Activated T-cell treated with anti-CD3 and anti-CD28 coated beads for 24 hours (primary cell): ENCODE results near the gene ATP10B.

Experiments used
- DNase-seq: peaks from one replicate; pipeline ENCODE4 v3.0.0-alpha.2; 2020; ENCODE audit warnings: low read depth

The ATP10B gene

DNA sequence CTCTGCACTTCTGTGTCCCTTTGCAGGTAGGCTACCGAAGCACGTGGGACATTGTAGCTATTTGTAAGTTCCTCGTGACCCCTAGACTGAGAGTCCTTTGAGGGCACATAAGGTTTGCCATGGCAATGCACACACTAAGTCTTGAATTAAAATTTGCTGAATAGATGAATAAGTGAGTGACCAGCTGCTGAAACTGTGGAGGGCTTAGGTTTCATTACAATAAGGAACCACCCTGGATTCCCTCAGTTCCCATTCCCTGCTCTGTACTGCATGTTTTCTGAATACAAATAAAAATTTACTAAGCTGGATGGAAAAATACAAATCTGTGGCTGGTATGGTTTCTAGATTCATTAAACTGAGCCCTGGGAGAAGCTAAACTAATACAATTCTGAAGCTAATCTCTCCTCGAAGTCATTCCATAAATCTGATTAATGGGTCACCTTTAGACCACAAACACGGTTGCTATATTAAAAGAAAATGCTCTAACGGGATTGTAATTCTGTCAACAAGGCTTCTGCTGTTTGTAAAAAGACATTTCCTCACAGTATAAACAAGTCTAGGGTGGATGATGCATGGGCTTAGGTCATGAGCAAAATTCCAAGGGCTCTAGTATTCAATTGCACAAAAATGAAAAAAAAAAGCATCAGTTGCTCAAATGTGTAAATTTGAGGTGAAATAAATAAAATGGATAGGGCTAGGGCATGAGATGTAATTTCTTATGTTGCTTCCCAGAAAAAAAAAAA is 172.3 kb downstream of the ATP10B start:
- no peak for DNase-seq

DNA sequence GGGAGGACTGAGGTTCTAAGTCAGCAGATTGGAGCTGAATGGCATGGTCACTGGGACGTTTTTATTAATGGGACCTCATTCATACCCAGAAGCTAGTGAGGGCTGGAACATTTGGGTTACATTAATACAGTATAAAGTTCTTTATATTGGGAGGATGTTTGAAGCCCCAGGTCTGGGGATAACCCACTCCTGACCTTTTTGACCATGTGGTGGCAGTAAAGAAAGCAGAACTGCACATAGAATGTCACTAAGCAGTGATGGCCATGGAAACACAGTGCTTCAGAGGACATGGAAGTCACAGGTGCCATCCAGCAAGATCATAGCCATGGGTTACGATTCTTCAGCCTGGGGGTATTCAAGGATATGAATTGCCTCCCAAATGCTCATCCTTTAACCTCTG is 176.0 kb downstream of the ATP10B start:
- no peak for DNase-seq

DNA sequence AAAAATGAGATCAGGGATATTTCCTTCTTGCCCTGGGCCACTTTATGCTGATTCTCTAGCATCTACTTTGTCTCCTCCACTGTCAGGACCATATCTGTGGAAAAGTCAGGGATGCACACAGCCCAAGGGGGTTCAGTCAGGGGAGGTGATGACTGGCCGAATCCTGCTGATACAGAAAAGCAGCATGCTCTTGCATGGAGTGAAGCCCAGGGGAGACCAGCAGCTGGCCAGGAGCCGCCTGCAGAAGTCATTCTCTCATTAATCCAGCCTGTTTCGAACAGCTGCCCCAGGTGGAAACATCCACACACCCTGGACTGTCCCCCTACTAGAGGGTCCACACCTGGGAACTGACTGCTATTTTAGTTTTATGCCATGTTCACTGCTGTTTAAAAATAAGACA is 177.1 kb downstream of the ATP10B start:
- DNase-seq, result no peak

DNA sequence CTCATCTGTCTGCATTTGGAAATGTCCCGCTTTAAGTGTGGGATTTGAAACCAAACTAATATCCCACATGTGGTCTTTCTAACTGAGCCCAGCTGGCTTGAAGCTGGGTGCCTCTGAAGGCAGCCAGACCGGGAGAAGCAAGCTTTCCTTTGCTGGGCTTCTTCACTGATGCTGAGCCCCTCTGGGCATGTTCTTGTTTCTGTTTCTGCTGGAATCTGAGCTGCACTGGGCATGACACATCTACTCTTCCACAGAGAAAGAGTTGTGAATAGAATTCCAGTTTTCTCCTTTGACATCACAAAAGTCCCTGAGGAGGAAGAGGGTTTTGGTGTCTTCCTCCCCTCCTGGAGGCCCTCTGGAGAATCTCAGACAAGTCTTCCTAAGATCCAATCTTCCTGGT is 179.5 kb downstream of the ATP10B start:
- DNase-seq, result no peak

DNA sequence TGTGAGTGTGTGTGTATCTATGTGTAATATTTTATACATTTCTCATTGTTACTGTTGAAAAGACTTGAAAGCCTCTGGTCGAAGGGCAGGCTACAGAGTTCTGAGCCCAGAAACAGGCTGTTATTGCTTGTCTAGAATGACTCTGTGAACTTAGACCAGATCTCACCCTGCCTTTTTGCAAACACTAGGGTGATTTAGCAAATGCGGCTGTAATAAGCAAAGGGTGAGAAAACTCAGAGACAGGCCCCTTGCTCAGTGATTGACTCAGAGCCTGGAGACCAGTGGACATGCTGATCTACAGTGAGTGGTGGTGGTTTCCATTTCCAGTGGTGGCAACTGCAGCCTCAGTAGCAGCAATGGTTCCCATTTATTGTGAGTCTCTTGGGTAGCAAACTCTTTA is 183.7 kb downstream of the ATP10B start:
- DNase-seq, result no peak

DNA sequence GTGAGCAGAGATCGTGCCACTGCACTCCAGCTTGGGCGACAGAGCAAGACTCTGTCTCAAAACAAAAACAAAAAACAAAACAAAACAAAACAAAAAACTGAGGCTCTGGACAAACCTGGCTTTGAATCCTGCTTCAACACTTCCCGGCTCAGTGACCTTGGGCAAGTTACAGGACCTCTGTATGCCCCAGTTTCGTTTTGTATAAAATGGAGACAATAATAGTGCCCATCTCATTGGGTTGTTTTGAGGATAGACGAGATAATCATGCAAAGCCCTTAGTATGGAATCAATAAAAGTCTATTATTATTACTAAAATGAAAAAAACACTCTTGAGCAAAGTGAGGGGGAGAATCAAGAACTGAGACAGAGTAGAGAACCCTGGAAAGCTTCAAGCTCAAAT is 184.9 kb downstream of the ATP10B start:
- no peak for DNase-seq

DNA sequence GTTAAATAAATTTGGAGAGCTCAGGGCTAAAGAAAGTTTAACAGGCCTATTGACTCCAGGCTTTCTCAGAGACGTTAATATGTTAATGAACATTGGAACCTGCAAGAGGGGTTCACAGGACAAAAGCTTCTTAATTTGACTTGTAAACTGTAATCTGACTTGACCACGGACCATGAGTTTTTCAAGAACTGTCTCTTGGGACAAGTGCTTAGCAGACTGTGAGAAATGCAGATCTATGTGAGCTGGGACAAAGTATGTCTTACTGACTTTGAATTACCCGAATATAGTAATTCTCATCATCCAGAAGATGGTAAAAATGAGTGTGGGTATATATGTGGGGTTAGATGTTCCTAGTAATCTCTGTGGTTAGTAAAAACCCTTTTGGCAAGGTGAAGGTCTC is 186.6 kb downstream of the ATP10B start:
- DNase-seq, result no peak

DNA sequence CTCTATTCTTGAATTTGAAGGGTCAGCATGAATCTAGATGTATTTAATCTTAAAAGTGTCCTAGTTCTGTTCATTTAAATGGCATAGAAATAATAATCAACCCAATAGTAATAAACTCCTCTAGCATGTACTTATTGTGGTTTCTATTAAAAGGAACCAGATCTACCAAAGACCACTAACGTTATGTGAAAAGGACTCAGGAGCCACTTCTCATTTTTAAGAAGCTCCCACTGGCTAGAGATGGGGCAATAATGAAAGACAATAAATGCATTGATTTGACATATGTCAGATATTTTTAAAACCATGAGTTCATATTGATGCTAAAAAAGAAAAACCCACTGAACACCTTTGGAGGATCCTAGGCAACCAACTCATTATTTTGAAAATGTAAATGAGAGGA is 191.9 kb downstream of the ATP10B start:
- DNase-seq, result no peak

DNA sequence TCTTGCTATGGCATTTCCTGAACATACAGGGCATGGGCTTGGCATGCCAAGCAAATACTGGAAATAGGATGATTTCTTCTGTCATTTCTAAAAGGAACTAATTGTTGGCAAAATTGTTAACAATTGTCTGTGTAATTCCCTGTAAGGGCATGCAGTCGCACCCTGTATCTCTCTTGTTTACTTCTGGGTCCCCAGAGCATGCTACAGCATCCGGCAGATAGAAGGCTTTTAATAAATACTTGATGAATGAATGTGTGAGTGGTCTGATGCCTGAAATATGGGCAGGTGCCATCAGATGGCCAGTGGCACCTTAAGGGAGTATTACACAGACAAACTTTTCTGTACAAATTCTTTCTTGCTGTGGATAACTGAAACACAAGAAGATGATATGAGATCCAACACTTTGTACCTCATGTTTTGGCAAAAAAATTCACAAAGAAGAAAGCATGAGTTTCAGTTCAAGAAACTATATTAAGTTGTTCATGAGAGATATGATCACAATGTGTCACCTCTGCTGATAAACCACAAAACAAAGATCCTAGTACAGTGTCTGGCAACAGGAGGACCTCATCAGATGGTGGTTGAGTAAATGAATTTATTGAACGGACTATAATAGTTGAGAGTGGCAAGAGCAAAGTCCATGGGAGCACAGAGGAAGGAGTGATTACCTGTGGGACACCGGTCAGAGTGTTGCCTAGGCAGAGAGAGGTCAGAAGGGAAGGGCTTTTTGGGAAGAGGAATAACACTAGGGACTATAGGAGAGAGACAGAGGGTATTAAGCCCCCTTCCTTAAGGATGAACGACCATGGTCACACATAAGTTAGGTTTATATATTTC is 194.2 kb downstream of the ATP10B start:
- DNase-seq, result no peak

DNA sequence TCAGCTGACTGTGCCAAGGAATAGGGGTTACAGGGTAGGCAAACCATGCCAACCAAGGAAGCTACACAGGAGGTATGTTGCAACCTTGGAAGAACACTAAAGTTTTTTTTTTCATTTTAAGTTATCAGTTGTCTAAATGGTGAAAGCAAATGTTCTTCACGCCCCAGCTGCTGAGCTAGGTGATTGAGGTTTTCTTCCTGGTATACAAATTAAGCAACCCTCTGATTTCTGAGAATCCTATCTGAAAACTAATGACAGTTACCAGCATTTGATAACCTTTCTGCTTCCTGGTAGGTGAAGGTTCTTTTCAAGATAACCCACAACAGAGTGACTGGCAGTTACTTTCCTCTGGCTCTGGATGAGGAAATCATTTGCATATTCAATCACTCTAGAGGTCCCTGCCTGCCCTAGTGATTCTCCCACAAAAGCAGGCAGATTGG is 194.9 kb downstream of the ATP10B start:
- DNase-seq, result no peak

DNA sequence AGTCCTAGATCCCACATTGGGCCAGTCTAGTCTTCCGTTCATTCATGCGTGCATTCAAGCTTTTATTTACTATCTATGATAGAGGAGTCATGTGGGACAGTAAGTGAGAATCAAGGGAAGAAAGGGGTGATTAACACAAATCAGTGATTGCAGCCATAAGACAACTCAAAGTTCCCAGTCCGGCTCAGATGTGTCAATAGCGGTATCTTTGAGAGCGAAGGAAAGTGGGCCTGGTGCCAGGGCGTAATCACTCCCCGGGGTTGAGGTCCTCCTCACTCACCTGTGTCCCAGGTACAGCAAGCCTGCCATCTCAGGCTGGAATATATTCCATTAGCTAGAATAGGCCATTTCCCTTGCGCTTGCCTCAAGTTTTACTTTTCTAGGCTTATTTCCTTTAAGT is 196.3 kb downstream of the ATP10B start:
- DNase-seq, result no peak

DNA sequence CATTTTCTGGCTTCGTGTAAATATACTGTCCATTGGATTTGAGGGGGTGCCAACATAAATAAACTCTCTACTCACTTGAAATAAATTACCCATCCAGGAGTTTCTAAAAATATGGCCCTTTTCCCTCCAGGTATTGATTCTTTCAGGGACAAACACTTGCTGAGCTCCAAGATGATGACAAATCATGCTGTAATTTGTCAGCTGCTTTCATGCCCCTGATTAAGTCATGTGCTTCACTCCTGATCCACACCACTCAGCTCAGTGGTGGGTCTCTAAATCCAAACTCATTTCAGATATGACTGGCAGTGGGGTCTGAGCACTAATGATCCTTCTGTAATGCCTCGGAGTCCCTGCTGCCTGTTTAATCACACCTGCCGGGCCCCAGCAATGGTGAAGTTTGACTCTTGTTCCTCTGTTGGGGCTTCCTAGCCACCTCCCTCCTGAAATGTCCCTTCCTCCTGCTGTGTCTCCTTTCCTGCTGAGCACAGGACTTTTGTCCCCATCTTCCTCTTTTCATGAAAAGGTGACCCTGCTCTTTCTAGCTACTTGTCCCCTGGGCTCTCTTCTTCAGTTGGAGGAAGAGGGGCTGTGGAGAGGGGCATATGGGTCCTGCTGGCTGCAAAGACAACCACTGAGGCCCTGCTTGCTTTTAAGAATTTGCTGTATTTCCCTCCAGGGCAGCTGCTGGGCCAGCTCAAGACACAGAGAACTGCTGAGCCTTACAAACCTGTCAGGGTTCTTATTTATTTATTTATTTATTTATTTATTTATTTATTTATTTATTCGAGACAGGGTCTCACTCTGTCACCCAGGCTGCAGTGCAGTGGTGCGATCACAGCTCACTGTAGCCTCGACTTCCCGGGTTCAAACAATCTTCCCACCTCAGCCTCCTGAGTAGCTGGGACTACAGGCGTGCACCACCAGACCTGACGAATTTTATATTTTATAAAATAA is 200.0 kb downstream of the ATP10B start:
- no peak for DNase-seq

DNA sequence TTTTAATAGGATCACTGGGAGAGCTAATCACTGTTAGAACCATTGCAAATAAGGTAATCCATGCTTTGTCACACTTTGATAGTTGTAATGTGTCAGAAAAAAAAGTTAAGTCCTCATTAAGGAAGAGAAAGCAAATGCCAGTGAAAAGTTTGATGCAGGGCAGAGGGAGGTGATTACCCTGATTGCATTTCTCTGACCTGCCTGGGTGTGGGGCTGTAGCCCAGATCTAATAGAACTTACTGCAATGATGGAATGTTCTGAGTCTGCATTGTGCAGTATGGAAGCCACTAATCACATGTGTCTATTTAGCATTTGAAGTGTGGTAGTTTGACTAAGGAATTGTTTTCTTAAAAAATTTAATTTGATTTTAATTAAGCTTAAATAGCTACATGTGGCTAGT is 202.7 kb downstream of the ATP10B start:
- no peak for DNase-seq

DNA sequence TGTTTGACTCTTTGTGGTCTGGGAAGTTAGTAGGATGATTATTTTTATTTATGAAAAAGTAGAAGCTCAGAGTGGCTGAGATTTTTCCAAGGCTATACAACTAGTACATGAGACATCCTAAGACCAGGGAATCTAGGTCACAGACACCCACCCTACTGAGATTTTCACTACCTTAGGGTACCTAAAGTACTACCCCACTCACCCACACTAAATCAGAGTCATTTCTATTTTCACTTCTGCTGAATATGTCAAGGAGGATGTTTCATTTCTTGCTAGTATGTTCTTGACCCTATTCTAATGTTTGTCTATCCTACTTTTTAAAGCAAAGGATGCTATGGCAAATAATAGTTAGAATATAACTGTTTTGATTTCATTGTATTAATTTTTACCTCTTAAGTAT is 206.0 kb downstream of the ATP10B start:
- no peak for DNase-seq

DNA sequence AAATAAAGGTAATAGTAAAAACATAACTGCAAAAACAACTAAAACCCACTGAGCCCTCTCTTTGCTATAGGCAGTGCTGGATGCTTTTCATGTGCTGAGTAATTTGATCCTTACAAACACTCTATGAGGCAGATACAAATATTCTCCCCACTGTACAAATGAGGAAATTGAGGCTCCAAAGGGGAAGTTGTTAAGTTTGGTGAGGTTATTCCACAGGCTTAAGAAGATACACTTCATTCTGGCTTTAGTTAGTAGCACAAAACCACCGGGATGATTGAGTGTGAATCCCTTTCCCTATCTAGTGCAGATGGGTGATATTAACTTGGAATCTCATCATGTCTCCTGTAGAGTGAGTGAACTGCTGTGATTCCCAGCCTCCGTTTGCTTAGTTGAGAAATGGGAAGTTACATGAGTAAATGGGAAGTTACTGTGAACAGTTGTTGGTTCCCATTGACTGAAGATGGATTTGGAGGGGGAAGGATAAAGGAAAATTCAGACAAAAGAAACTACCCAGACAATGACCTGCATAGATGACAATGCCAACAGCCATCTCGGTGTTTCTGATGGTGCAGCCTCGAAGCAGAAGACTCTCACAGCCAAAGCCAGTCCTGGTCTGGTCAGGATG is 208.3 kb downstream of the ATP10B start:
- DNase-seq, result no peak

DNA sequence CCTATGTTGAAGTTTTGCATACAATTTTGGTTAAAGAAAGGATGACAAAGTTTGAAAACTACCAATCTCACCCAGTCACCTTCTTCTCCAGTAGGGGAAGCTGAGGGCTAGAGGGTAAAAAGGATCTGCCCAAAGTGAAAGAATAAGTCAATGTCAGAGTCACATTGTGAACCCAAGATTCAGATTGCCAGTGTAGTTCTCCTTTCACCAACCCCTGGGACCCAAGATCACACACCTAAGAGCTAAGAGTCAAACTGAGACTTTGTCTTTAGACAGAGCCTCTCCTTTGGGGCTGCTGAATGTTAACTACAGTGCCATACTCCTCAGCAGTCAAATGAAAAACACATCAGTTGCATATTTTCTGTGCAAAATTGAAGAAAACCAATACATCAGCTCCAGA is 210.6 kb downstream of the ATP10B start:
- no peak for DNase-seq

DNA sequence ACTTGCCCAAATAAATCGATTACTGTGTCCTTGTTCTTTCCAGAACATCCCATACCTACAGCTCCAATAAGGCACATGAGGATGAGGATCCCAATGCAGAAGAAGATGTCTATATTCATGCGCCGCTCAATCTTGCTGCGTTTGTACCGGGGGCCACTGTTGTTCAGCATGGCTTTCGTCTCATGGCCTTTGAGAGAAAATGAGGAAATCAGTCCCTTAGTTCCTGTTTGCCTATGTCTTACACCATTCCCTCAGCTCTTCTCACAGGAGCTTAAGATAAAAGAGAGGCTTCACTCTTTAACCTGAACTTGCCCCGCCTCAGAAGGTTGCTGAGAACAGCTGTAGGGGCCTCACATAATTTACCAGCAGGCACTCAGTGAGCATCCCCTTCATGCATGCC is 211.6 kb downstream of the ATP10B start:
- DNase-seq, result no peak

DNA sequence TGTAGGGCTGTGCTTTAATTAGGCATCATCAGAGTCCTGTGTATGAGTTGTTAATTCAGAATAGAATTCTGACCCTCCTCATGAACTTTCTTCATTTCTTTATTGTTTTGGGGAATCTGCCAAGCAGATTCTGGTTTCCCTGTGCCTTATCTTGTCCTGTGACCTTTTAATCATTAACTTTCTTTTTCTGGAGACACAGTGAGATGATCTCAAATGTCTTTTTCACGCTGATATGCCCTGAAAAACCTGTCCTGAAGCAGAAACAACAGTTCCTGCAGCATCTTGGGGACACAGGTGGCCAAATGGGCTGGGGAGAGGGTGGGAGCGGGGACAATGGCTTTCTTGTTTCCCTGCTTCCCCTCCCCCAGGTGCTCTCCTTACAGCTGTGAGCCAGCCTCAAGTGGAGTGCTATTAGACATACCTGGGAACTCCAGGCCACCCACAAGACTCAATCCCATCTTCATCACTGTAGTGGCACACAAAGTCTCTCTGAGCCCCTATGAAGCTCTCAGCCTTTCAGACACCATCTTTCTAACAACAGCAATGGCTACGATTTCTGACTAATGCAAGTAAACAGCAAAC is 213.8 kb downstream of the ATP10B start:
- no peak for DNase-seq

DNA sequence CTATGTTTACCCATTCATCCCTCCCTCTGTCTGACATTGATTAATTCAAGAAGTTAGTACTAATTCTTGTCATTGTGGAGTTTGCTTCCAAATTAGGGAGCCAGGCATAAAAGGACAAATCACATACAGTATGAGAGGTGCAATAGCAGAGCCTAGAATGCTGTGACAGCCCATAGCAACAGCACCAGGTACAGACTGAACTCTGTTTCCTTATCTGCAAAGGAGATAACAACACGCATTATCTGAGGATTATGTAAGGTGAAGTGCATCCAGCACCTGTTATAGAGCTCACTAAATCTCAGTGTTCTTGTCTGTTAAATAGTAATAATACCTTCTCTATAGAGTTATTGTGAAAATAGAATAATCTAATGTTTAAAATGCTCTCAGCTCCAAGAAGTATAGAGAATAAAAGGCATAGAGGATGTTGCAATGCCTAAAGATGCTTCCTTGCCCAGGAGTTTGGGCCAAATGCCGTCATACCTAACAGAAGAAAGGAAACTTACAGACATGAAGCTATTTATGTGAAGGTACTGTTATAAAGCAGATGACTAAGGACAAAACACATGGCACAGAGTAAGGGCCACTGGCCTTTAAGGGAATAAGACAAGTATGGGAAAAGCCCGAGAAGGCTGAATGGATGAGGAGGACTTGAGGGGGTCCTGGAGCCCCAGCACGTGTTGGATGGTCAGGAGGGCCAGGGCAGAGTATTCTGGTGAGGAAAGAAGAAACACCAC is 214.5 kb downstream of the ATP10B start:
- DNase-seq, result no peak

DNA sequence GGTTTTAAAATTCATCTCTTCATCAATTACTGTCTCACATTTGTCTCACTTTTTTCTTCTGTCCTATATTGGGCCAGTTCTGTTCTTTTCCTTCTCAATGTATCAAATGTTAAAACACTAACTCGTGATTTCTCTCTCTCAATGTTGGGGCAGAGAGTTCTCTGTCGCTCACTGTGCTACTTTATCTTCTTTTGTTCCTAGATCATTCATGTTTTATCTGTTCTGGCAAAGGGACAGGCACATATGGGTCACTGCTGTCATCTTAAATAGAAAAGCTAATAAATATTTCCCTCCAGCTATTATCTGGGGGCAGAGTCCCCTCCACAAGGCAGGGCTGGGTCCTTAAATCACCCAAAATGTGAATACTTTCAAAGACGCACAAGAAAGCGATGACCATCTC is 216.3 kb downstream of the ATP10B start:
- DNase-seq, result no peak

DNA sequence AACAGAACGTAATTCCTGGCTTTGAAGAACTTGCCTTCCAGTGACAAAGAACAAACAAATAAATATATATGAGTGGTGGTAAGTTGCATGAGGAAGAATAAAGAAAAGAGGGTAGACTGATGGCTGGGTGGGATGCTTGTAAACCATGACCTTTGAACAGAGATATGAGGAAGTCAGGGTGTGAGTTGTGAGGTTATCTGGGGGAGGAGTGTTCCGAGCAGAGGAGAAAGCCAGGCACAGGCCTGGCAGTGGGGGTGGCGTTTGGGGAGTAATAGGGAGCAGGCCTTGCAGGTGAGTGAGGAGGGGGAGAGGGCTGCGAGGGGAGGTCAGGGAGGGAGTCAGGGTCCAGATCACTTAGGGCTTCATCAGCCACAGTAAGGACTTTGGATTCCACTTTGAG is 217.0 kb downstream of the ATP10B start:
- DNase-seq, result no peak
